HFF-Myc (cell line): ENCODE measurements around the gene EIF4H.
"Not testable (repeated sequence)": the region's sequence is repeated elsewhere in the genome, so short reads cannot be mapped to it uniquely, and the experiment has no call there.

Experiments used
- DNase-seq: peaks from one replicate; pipeline ENCODE4 v3.0.0-alpha.2; 2011; ENCODE audit warnings: low read depth; ENCODE audit errors: extremely low read depth
- H3K4me3 ChIP-seq: replicated peaks from 2 replicates; pipeline ENCODE4 v1.5.1; 2011; ENCODE audit warnings: low read depth, mild to moderate bottlenecking, control low read depth, low read length
- CTCF ChIP-seq: IDR thresholded peaks from 2 replicates; pipeline ENCODE4 v1.5.1; 2012; ENCODE audit warnings: mild to moderate bottlenecking, low read depth, low read length, control low read depth; ENCODE audit errors: missing control alignments

Gene EIF4H

DNA sequence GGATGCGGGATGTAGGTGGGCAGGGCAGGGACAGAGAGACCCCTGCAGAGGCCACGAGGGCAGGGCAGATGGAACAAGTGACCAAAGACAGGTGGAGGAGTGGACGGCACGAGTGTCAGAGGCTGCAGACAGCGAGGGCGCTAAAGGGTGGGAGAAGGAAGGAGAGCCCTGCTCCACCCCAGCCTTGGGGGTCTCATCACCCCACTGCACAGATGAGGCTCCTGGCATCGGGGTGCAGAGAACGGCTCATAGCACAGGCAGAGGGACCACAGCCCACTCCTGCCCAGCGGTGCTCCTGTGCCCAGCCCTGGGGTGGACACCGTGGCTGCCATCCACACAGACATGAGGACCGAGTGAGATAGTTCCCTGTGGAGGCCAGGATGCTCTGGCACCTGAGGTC, 33.4 kb downstream of the EIF4H start:
- DNase-seq = no peak
- H3K4me3 ChIP-seq = no peak overlapping the region
- no peak for TF ChIP-seq CTCF

DNA sequence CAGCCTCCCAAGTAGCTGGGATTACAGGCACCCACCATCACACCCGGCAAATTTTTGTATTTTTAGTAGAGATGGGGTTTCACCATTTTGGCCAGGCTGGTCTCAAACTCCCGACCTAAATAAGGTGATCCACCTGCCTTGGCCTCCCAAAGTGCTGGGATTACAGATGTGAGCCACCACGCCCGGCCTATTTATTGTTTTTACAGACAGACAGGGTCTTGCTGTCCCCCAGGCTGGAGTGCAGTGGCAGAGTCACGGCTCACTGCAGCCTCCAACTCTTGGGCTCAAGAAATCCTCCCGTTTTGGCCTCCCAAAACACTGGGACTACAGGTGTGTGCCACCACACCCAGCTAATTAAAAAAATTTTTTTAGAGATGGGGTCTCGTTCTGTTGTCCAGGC, 34.1 kb downstream of the EIF4H start:
- not testable (repeated sequence) for H3K4me3 ChIP-seq

DNA sequence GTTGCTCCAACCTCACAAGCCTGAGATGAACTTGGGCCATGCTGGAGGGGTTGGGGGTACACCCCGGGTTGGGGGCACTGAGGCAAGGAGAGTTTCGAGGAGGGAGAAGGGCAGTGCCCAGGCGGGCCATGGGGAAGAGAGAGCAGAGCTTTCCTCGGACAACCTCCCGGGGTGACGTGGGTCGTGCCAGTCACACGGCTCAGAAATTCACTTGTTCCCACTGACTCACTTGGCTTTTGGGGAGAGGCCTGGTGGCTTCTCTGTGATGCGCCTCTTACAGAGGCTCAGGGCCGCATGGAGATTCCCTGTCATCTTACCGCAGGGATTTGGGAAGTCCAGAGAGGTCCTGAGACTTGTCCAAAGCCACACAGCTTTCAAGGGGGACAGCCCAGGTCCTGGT, 38.5 kb downstream of the EIF4H start:
- DNase-seq = no peak
- TF ChIP-seq CTCF = no peak
- no peak overlapping the region for H3K4me3 ChIP-seq

More for the DNA sequence above, 34.1 kb downstream of the EIF4H start:
- DNase-seq = not testable (repeated sequence)

DNA sequence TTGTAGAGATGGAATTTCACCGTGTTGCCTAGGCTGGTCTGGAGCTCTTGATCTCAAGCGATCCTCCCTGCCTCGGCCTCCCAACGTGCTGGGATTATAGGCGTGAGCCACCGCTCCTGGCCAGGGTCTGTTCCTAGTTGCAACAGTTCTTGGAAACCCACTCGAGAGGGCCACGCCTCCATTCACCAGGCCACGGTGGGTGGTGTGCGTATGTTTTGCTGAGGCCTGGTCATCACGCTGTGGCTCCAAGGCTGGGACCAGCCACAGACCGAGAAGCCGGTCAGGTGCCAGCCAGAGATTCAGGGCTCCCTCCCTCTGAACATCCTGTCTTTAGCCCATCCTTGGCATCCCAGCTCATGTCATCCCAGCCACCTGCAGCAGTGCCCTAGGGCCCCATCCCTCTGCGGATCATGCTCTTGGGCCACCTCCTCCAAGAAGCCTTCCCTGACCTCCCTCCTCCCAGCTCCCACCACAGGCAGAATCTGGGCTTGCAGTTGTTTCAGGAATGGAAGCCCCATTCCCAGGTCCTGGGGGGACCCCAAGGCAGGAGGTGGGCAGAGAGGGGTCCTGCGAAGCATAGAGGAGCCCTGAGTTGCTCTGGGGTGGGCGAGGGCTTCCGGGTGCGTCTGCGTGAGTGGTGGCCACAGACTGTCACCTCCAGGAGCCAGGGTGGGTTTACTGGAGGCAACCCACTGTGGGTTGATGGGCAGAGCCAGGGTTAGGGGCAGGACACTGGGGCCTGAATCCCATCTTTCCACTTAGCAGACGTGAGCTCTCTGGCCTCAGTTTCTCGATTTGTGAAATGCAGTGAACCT, 40.9 kb downstream of the EIF4H start:
- TF ChIP-seq CTCF = no peak
- no peak overlapping the region for H3K4me3 ChIP-seq
- DNase-seq = no peak

DNA sequence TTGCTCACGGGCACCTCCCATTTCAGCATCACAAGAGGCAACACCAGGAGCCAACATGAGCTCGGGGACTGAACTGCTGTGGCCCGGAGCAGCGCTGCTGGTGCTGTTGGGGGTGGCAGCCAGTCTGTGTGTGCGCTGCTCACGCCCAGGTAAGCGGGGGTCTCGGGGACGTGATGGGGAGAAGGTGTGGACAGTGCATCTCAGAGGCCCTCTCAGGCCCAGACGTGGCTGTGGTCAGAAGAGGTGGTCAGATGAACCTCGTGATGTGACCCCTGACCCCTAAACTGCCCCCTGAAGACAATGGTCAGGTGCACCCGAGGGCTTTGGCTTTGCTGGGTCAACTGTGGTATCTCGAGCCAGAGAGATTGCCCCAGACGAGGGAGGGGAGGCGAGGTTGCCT, 41.8 kb downstream of the EIF4H start:
- no peak overlapping the region for H3K4me3 ChIP-seq
- TF ChIP-seq CTCF = no peak
- no peak for DNase-seq

GRCh38 chr7:74216361-74216761, 42.2 kb downstream of the EIF4H start:
- no peak overlapping the region for H3K4me3 ChIP-seq
- no peak for DNase-seq
- no peak for TF ChIP-seq CTCF

- no peak for TF ChIP-seq CTCF
- DNase-seq = no peak
- no peak overlapping the region for H3K4me3 ChIP-seq
These were observed 43.5 kb downstream of the EIF4H start for GRCh38 chr7:74217455-74218342.
